HG02588 (cell line): ENCODE measurements around the gene LMF1.
A peak's percentile ranks its signal among the peaks of the same experiment; 100 is the strongest.
"Not testable (repeated sequence)": the region's sequence is repeated elsewhere in the genome, so short reads cannot be mapped to it uniquely, and the experiment has no call there.

Source experiments
- ATAC-seq: cut with Tn5 transposase; IDR thresholded peaks from one replicate; pipeline ENCODE4 v1.9.1; 2021; ENCODE audit warnings: mild to moderate bottlenecking, moderate library complexity; ENCODE audit not compliant: unreplicated experiment

LMF1 gene

DNA sequence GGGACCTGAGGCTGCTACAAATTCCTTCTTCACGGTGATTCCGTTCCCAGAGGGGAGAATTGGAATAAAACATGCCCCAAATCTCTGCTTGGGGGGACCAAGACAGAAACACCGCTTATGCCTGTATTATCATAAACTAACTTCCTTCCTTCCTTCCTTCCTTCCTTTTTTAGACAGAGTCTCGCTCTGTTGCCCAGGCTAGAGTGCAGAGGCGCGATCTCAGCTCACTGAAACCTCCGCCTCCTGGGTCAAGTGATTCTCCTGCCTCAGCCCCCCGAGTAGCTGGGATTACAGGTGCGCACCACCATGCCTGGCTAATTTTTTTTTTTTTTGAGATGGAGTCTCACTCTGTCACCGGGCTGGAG, 150.8 kb downstream of the LMF1 start:
- not testable (repeated sequence) for ATAC-seq

DNA sequence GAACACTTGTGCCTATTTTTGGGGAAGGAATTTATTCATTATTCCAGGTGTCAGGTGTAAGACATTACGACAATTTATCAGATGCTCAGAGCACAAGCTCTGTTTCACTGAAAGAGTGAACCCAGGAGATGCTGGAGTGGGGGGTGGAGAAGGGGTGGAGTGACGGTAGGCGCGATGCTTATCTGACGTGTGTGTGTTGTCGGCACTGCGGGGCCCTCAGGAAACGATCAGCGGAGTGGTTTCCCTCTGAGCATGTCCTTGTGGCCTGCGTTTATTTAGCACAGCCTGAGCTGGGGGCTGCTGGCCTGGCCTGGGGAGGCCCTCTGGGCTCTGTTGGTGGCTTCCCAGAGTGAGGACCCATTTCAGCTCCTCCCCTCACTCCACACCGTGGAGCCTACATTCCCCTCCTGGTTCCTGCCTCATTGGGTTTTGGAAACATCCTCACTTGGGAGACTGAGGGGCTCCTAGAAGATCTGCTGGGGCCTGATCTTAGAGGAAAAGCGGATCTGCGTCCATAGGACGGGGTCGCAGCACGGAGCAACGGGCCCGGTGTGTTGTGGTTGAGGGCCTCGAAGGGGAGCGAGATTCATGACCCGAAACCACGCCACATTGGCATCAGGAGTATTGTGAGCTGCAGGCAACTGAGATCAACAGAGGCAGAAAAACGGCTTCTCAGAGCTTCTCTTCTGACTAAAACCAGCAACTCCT, 151.3 kb downstream of the LMF1 start:
- ATAC-seq, result no peak

DNA sequence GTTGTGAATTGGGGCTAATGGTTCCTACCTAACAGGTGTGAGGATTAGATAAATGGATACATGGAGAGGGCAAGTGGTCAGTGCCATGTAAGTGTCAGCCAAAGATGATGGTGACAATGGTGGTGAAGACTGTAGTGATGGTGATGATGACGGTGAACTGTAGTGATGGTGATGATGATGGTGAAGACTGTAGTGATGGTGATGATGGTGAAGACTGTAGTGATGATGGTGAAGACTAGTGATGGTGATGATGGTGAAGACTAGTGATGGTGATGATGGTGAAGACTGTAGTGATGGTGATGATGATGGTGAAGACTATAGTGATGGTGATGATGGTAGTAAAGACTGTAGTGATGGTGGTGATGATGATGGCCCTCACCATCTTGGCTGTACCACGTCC, 152.2 kb downstream of the LMF1 start:
- ATAC-seq, result no peak

DNA sequence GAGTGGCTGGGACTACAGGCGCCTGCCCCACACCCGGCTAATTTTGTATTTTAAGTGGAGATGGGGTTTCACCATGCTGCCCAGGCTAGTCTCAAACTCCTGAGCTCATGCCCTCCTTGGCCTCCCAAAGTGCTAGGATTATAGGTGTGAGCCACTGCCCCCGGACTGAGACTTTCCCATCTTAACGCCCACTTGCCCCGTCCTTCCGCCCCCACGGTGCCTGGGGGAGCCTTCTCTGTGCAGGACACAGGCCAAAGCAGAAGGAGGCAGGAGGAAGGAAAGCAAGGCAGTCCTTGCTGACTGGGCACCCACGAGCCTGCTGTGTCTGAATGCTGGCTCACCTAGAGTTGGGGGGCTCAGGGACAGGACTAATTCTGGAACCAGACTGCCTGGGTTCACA, 152.7 kb downstream of the LMF1 start:
- ATAC-seq, result no peak

DNA sequence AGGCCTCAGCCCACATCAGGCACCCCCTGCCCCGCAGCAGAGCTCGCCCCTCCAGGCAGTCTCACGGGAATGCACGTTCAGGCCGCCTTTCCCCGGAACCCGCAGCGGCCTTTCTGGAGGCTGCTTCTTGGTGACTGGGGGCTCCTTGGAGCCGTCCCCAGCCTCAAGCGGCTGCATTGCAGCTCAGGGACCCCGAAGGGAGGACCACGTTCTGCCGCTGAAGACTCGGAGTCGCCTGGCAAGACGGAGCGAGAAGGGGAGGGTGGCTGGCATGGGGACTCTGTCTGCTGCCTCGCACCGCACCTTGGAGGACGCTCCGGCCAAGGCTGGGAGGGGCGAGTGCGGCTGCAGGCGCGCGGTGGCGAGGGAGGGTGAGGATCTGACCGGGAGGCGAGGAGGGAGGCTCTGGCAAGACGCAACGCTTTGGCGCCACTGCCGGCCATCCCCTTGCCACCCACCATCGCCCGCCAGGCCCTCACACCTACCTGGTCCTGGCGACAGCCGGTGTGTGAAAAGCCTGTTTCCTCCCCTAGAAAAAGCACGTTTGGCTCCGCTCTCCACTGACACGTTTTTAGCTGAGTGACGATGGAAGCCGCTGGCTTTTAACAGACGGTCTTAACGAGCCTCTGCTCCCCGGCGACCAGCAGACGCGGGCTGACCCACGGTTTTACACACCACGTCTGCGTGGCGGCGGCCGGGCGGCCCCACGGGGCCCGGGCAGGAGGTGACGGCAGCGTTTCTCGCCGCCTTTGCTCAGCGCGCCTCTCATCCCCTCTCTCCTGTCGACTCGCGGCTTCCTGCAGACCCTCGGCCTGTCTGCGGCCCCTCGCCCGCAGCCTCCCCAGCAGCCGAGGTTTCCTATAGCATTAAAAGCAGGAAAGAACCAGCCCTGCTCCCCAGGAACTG, 153.5 kb downstream of the LMF1 start:
- ATAC-seq, result no peak

DNA sequence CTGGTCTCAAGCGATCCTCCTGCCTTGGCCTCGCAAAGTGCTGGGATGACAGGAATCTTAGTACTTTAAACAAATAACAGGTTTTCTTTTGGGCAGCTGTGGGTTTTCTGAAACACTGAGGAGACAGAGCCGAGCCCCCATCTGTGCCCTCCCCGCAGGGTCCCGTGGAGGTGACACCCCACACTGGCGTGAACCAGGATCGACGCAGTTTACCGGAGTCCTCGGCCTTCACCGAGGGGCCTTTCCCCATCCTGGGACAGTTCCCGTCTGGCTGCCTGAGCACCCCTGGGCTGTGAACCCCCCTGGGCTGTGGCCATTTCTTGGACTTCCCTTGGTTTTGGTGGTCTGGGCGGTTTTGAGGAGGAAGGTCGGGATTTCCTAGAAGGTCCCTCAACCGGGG, 154.9 kb downstream of the LMF1 start:
- ATAC-seq, result no peak

DNA sequence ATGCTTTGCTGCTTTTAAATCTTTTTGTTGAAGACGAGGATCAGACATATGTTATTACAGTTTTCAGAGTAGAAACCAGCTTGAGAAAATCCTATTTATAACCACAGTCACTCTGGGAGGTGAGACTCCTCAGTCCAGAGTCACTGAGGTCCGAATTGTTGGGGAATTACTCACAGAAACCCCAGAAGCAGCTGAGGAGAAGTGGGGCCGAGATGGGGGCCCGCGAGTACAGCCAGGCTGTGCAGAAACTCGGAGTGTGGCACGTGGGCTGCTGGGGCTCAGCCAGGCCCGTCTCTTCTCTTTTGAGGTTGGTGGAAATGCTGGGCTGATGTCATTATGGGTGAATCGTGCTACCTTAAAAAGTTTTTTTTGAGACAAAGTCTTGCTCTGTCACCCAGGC, 155.8 kb downstream of the LMF1 start:
- ATAC-seq, result no peak

DNA sequence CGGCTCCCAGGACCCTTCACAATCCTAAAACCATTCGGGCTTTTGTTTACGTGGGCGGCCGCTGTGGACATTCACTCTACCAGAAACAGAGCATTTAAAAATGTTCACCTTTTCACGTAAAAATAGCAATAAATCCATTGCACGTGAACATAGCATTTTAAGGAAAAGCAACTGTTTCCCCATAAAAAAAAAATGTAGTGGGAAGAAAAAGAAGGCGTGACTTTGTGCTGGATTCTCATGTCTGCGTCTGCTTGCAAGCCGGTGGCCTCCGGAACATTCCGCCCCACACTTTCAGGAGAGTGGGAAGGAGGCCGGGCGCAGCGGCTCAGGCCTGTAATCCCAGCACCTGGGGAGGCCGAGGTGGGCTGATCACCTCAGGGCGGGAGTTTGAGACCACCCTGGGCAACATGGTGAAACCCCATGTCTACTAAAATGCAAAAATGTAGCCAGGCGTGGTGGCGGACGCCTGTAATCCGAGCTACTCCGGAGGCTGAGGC, 156.8 kb downstream of the LMF1 start:
- no peak for ATAC-seq

DNA sequence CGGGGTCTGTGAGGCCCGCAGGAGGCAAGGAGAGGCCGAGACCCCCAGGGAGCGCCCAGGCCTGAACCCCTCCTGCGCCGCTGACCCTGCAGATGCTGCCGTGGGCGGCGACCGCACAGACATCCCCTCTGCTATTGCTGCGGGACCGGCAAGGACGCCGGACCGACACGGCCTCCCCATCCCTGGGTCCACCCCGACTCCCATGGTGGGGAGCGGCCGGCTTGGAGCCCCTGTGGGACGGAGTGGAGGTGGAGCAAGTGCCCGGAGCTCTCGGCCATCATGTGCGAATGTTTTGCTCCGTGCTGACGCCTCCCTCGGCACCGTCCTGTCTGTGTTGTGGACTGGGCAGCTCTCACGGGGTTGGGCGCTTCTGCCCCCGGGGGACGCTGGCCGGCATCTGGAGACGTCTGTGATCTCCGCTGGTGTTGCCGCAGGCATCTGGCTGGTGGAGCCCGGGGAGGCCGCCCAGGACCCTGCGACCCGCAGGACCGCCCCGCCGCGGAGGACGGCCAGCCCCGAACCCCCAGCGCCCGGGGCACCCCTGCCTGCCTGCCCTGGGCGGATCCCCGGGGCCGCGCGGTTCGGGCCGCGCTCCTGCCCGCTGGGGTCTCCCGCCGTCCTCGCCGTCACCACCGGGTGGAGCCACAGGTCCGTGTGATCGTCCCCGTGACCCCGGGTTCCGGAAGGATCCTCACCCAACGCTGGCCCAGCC, 157.4 kb downstream of the LMF1 start:
- no peak for ATAC-seq

DNA sequence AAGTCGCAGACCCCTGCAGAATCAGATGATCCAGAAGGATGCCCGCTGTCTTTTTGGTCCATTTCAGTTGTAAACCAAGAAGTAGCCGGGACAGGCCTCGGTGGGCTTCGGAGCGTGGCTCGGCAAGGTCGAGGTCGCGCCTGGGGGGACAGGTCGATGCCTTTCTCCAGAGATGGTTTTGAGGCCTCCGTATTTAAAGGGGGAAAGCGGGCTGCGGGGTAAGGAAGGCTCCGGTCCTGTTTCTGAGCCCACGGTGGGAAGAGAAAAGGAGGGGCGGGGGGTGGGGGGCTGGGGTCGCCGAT, 162.7 kb downstream of the LMF1 start:
- ATAC-seq, result no peak

DNA sequence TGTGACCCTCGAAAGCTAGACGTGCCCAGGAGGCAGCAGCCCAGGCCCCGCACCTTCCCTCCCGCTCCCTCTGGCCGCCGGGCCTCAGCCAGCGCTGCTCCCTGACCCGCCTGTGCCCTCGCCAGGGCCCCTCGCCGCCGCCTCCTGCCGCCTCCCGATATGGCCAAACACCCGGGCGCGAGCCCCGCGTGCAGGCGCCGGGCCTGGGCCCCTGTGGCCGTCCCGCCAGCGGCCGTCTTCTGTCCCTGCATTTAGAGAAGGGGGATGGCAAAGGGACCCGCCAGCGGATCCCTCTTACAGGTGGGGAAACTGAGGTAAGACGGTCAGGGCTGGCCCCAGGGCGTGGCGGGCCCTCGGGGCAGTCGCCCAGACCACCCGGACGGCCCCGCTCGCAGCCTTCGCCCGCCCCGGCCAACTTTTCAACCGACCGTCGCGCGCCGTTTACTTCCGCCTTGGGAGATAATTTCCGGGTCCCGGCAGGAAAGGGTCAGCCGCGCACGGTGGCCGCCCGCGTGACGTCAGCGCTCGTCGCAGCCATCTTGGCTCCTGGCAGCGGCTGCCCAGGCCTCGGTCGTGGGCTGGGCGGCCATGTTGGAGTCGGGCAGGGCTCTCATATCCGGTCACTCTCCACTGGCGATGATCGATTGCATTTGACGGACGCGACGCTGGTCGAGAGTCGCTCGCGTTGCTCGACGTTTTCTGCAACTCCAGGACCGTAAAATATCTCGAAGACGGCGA, 163.3 kb downstream of the LMF1 start:
- peak; percentile 87 for ATAC-seq

DNA sequence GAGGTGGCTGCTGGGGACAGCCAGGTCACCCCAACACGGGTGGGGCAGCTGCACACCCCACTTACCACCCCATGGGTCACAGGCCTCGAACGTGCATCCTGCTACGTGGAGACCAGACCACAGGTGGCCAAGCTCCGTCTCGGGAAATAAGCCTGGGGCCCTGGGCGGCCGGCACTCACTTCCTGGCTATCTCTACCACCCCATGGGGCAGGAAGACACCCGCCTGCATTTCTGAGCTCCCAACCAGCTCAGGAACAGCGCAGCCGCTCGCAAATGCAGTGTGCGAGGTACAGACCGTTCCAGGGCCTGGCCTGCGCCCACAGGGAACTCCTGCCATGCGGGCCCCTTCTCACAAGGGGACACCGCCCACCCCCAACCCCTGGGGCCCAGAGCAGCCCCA, 165.3 kb downstream of the LMF1 start:
- no peak for ATAC-seq

DNA sequence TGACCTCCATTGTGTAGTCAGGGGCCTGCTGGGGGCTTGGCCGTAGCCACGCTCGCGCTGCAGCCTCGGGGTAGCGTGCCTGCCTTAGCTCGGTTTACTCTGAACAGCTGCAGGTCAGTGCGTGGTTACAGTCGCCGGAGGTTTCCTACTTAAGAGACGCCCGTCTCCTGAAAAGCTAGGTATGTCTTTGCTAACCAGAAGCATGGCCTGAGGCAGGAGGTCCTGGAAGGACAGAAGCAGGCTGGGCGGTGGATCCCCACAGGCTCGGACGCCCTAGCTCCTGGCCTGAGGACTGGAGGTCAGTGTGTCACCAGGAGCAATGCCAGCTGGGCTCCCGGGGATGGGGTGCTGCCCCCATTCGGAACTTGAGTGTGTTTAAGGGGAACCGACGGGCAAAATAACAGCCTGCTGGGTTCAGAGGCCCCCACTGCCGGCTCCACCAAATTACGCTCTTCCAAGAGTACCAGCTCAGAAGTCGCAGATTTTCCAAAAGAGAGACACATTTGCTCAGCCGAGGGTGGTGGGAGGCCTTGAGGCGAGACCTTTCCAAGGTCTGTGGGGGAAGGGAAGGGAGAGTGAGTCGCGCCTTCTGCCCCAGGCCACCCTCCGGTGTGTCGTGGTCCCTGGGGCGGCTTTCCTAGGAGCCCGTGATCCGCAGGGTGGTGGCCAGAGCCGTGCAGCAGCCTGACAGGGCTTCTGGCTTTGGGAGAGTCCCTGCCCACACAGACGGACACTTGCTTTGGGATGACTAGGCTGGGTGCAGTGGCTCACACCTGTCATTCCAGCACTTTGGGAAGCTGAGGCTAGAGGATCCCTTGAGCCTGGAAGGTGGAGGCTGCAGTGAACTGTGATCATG, 166.4 kb downstream of the LMF1 start:
- no peak for ATAC-seq

DNA sequence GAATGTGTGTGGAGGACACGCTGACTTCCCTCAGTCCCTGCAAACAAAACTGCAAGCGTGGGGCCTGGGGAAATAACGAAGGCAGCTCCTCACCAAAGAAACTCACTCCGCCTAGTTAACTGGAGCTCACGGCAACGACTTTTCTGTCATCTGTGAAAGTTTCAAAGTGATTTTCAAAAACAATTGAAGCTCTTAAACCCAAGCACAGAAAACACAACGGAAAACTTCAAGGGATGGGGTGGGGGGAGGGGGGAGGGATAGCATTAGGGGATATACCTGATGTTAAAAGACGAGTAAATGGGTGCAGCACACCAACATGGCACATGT, 167.1 kb downstream of the LMF1 start:
- ATAC-seq, result no peak
